Activated T-cell treated with anti-CD3 and anti-CD28 coated beads, Interleukin-2, amount 50 U/mL, for 72 hours (primary cell): ENCODE data around the gene ARHGAP22. TPM values are rescaled to one million over a fixed set of nuclear protein-coding genes. Genes with fewer than 3 reads are reported as not detected.

Experiments
- ATAC-seq, 2 donors: fragments of 150-1000 bp; cut with Tn5 transposase; replicated peaks in 1 of 2; 2 replicates each; pipeline ENCODE4 v1.10.0; 2021; ENCODE audit warnings: moderate library complexity in 2 of 2, mild to moderate bottlenecking in 1 of 2
- DNase-seq, 2 donors: peaks; one replicate each; pipeline ENCODE4 v3.0.0; 2021 to 2022; ENCODE audit warnings: mixed read lengths in 1 of 2
- H3K27ac Mint-ChIP-seq: one replicate; pipeline ENCODE4 v1.8.0; 2022; ENCODE audit warnings: mild to moderate bottlenecking, moderate library complexity, mixed read lengths
- H3K27me3 Mint-ChIP-seq: one replicate; pipeline ENCODE4 v1.8.0; 2022; ENCODE audit warnings: low read depth, mixed read lengths
- H3K36me3 Mint-ChIP-seq, 2 donors: one replicate each; pipeline ENCODE4 v1.8.0; 2022; ENCODE audit warnings: mixed read lengths in 2 of 2, mild to moderate bottlenecking in 1 of 2; ENCODE audit not compliant: insufficient read depth in 2 of 2
- H3K4me1 Mint-ChIP-seq: one replicate; pipeline ENCODE4 v1.8.0; 2022; ENCODE audit warnings: low read depth, mixed read lengths
- H3K4me3 Mint-ChIP-seq, 2 donors: one replicate each; pipeline ENCODE4 v1.8.0; 2022; ENCODE audit warnings: mild to moderate bottlenecking in 2 of 2, mixed read lengths in 2 of 2, moderate library complexity in 2 of 2
- H3K9me3 Mint-ChIP-seq, 2 donors: one replicate each; pipeline ENCODE4 v1.8.0; 2022; ENCODE audit warnings: mixed read lengths in 2 of 2
- total RNA-seq, 2 donors: library from RNA; stranded (reverse); gene quantifications; one replicate each; pipeline ENCODE4 v1.2.3, GENCODE V29; 2022

The ARHGAP22 gene
- total RNA-seq, 2 donors from 2014 or later = not detected

DNA sequence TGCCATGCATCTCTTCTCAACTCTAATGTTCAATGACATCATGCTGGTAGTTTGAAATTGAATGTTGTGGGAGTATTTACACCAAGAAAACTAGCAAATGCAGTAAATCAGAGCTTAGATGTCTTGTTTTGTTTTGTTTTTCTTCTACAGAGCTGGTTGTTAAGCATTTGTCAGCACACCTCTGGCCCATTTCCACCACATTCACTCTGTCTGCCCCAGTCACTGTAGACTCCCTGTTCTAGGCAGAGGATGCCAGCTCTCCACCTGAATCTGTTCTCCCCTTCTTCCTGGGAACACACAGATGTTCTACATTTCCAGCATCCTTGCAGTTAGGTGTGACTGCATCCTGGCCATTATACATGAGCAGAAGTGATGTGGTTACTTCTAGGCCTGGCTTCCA, 4.1 kb upstream of the ARHGAP22 start:
- Mint-ChIP-seq H3K9me3 (no peaks in the 10 kb centered on the region), H3K36me3 (no peaks in the 10 kb centered on the region), H3K4me1 (no peaks in the 10 kb centered on the region), H3K27me3 (peaks cover 61% of the 10 kb centered on the region), H3K27ac (no peak overlapping the region), H3K4me3 (no peak overlapping the region)
- DNase-seq (no peak), ATAC-seq (no peak)

DNA sequence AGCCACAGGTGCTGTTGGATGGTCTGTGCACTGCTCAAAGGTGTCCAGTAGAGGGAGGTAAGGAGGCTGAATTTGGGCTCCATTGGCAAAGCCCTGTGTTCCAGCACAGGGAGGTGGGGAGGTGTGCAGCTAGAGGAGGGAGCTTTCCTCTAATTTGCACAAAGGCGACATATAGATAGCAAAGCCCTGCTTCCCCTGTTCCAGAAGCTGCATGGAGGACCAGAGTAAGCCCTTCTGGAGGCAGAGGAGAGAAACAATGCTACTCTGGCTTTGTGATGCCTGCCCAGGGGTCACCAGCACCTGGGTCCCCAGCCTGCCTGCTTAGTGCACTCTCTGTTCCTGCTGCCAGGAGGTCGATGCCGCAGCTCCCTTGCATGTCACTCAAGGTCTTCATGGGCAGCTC, 3.4 kb upstream of the ARHGAP22 start:
- no peaks in the 10 kb centered on the region for H3K9me3 Mint-ChIP-seq
- peaks cover 62% of the 10 kb centered on the region for H3K27me3 Mint-ChIP-seq
- H3K27ac Mint-ChIP-seq = no peak overlapping the region

DNA sequence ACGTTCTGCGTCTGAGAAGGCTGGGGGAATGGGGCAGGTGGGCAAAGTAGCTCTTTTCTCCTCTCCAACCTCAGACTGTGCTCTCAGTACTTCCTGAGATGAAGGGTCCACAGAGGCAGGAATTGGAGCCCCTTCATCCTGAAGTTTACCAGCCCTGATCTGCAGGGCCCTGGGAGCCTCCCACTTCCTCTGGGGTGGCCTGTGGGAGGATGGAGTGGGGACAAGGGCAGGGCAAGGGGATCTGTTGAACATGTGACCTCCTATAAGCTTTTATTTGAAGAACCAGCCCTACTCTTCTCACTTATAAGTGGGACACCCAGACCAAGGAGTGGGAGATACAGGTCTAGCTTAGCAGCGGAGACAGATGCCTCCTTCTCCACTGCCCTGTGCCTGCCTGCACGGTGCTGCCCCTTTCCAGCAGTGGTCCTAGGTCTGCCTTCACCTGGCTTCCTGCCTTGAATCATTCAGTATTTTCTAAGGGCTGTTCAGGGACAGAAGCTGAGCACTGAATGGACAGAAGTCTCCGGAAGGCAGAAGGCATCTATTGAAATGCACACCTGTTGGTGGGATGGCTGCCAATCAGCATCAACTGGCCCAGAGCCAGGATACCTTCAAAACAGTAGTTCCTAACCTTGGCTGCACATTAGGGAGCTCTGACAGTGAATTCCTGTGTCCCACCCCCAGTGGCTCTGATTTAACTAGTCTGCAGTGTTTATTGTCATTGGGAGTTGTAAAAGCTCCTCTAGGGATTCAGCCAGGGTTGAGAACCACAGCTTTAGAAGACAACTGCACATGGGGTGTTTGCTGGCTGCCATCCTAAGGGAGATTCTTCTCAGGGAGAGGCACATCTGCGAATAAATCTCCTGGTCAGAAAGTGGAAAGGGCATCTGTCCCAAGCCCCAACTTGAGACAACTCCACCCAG, 2.7 kb upstream of the ARHGAP22 start:
- H3K27ac Mint-ChIP-seq = no peak overlapping the region
- no peak overlapping the region for H3K4me3 Mint-ChIP-seq
- H3K27me3 Mint-ChIP-seq = peaks cover 55% of the 10 kb centered on the region
- H3K9me3 Mint-ChIP-seq = no peaks in the 10 kb centered on the region
- no peaks in the 10 kb centered on the region for H3K36me3 Mint-ChIP-seq
- ATAC-seq = no peak
- no peaks in the 10 kb centered on the region for H3K4me1 Mint-ChIP-seq
- DNase-seq = no peak

More for the DNA sequence above, 3.4 kb upstream of the ARHGAP22 start:
- Mint-ChIP-seq H3K4me1 (no peaks in the 10 kb centered on the region), H3K36me3 (no peaks in the 10 kb centered on the region), H3K4me3 (no peak overlapping the region)
- ATAC-seq (peak; percentile 66 to 81), DNase-seq (peak; percentile 29 to 30)

DNA sequence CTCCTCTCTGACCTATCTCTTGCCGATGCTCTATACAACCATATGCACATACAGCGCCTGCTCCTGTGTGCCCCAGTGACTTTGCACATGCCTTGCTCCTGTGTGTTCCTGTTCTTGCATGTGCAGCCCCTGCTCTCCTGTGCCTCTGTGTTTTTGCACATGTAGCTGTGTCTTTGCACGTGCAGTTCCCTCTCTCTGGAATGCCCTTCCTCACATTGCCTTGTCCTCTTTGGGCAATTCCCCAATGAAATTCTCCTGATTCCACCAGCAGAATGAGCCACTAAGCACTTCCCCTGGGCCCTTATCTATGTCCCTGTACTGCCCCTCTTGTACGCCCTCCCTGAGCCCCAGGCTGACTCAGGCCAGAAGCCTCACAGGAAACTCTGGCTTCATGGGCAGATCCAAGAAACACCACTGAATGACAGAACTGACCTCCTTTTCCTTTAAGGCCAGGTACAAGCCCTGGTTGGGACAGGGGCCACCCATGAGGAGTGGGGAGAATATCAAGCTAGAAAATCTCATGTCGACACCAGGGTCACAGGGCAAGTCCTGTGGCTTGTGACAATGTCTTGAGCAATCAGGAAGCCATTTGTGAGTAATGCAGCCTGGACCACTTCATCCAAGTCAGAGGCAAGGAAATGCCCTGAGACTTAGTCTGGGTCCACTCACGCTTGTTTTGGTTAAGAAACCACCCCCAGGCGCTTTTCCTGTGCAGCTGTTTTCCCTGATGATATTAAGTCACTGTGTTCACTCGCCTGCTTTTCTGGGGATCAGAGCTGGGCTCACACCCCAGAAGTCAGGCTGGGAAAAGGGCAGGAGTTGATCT, 1.9 kb upstream of the ARHGAP22 start:
- Mint-ChIP-seq H3K27me3 (peaks cover 47% of the 10 kb centered on the region), H3K4me1 (no peaks in the 10 kb centered on the region), H3K4me3 (no peak overlapping the region), H3K36me3 (no peaks in the 10 kb centered on the region), H3K9me3 (no peaks in the 10 kb centered on the region), H3K27ac (no peak overlapping the region)
- ATAC-seq (no peak), DNase-seq (no peak)

DNA sequence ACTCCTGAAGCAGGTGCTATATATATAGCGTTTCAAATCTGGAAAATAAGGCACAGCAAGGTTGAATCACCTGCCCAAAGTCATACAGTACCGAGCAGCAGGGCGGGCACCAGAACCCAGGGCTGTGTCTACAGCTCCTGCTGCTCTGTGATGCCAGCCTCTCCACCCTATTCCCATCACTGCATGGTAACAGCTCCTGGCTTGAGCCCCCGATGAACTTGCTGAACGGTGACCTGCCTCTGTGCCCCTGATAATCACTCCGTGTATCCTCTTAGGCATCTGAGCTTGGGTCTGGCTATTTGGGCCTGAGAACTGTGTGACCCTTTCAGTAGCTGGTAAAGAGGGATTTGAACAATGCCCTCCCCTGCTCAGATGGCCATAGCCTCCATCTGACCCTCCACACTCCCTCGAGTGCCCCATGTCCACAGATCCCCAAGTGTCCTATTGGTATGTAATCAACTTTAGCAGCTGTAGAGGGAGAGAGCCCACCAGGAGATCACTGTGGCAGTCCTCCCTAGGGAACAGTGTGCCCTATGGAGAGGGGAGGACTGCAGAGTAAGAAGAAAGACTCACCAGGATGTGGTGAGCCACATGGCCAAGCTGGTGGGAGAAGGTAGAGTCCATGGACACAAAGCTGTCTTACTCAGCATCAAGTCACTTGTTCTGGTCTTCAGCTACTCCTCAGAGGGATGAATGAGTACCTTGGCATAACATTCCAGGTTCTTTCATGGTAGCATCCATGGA, 1.1 kb upstream of the ARHGAP22 start:
- Mint-ChIP-seq H3K27me3 (peaks cover 46% of the 10 kb centered on the region), H3K36me3 (no peaks in the 10 kb centered on the region), H3K4me1 (no peaks in the 10 kb centered on the region), H3K9me3 (no peaks in the 10 kb centered on the region), H3K4me3 (no peak overlapping the region), H3K27ac (no peak overlapping the region)
- ATAC-seq (no peak), DNase-seq (no peak)

DNA sequence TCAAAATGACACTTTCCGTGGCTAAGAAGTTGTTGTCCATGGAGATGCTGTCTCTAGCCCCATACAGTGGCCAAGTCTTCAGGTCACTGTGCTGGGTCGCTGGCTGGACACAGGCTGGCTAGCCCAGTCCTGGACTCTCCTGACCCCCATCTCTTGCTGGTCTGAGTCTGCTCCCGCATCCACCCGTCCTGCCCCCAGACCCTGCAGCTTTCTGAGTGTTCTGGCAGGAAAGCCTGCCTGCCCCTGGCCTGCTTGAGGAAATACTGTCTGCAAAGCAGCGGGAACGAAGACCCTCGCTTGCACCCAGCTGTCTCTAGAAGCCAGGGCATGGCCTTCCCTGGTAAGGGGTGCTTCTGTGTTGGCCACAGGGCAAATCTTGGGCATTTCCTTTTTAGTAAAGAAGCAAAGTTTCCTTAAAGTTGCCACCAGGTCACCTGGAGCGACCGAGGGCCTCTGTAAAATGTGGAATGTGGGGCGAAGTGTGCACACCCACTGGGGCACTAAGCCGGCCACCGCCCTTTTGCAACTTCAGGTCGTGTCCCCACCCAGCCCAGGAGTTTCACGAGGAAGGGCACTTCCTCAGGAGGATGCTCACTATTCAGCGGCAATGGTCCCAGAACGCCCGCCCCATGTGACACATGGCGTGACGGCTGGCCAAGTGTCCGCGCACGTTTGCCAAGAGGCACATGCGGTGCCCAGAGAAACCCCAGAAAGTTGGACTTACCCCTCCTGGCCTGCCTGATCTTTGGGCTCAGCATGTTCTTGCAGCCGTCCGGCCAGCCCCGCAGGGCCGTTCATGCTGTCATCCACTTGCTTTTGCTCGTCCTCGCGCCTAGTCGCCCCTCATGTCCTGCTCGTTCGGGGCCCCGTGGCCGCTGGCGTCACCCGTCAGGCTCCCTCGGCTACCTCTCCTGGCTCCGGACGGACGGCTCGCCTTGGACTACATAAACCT, 558 bp downstream of the ARHGAP22 start:
- DNase-seq (no peak), ATAC-seq (no peak)
- Mint-ChIP-seq H3K27me3 (peaks cover 34% of the 10 kb centered on the region), H3K9me3 (no peaks in the 10 kb centered on the region), H3K27ac (no peak overlapping the region), H3K4me1 (no peaks in the 10 kb centered on the region), H3K4me3 (peak overlapping the region in 1 of 2 donors; percentile 45), H3K36me3 (no peaks in the 10 kb centered on the region)

DNA sequence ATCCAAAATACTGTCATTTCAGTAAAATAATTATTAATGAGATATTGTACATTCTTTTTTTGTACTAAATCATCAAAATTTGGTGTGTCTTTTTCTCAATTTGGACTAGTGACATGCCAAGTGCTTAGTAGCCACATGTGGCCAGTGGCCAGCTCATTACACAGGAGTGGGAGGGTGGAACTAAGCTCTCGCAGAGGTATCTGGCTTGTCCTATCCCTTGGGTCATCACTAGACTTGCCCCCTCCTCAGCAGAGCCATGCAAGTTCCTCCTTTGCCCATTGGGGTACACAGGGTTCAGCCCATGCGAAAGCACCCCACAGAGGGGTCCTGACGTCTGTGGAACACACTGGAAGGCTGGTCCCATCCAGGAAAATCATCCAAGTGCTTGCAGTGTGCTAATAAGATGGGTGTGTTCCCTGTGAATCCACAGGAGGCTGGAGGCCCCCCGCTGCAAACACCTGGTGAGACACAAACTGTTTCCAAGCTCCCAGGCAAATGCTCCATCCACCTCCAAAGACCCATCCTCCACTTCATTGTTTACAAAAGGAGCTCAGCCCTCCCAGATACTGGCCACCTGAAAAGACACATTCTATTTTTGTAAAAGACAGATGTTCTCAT, 1.3 kb downstream of the ARHGAP22 start:
- no peak for DNase-seq

DNA sequence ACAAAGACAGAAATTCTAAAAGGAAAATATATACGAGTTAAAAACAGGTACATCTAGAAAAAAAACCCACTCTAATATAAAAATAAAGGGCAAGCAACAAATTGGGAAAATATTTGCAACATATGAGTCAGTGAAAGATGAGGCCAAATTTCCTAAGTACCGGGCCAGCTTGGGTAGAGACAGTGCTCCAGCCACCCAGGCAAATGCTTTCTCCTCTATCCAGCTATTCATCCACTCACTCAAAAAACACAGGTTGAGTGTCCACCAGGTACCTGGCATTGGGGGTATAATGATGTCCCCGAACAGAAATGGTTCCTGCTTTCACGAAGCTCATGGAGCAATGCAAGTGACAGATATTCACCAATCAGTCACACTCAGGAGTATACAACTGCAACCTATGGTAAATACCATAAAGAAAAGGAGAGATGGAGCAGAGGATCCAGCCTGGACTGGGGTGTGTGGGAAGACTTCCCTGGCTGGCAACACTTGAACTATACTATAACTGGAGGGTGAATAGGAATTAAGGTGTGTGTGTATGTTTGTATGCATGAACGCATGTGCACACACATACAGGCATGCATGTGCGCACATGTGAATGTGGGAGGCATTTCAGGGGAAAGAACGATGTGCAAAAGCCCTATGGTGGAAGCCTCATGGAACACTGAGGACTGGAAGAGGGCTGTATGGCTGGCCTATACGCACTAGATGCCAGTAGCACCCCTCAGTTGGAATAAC, 2.3 kb downstream of the ARHGAP22 start:
- H3K4me1 Mint-ChIP-seq = no peaks in the 10 kb centered on the region
- H3K27ac Mint-ChIP-seq = no peak overlapping the region
- no peaks in the 10 kb centered on the region for H3K9me3 Mint-ChIP-seq
- DNase-seq (no peak), ATAC-seq (no peak)
- no peak overlapping the region for H3K4me3 Mint-ChIP-seq
- no peaks in the 10 kb centered on the region for H3K36me3 Mint-ChIP-seq
- H3K27me3 Mint-ChIP-seq = peaks cover 33% of the 10 kb centered on the region

More for the DNA sequence above, 1.3 kb downstream of the ARHGAP22 start:
- ATAC-seq = no peak
- Mint-ChIP-seq H3K36me3 (no peaks in the 10 kb centered on the region), H3K9me3 (no peaks in the 10 kb centered on the region), H3K4me3 (no peak overlapping the region), H3K4me1 (no peaks in the 10 kb centered on the region), H3K27ac (no peak overlapping the region), H3K27me3 (peaks cover 33% of the 10 kb centered on the region)

DNA sequence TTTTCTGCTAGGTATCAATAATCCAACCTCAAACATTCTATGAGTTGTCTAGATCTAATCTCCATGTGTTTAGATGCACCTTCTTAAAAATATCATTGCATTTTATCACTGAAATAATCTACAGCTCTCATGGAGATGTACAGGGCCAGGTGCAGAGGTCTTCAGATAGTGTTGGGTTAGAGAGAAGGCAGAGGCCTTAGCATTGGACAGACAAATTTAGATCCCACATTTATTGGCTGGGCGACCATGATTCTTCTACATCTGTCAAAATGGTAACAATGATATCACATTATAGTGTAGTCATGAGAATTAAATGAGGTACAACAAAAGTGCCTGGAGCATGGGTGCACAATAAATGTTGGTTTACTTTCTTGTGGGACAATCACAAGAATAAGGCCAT, 3.1 kb downstream of the ARHGAP22 start:
- H3K36me3 Mint-ChIP-seq = no peaks in the 10 kb centered on the region
- peaks cover 26% of the 10 kb centered on the region for H3K27me3 Mint-ChIP-seq
- no peak for DNase-seq
- no peaks in the 10 kb centered on the region for H3K4me1 Mint-ChIP-seq
- H3K27ac Mint-ChIP-seq = no peak overlapping the region
- H3K4me3 Mint-ChIP-seq = no peak overlapping the region
- no peak for ATAC-seq
- no peaks in the 10 kb centered on the region for H3K9me3 Mint-ChIP-seq

DNA sequence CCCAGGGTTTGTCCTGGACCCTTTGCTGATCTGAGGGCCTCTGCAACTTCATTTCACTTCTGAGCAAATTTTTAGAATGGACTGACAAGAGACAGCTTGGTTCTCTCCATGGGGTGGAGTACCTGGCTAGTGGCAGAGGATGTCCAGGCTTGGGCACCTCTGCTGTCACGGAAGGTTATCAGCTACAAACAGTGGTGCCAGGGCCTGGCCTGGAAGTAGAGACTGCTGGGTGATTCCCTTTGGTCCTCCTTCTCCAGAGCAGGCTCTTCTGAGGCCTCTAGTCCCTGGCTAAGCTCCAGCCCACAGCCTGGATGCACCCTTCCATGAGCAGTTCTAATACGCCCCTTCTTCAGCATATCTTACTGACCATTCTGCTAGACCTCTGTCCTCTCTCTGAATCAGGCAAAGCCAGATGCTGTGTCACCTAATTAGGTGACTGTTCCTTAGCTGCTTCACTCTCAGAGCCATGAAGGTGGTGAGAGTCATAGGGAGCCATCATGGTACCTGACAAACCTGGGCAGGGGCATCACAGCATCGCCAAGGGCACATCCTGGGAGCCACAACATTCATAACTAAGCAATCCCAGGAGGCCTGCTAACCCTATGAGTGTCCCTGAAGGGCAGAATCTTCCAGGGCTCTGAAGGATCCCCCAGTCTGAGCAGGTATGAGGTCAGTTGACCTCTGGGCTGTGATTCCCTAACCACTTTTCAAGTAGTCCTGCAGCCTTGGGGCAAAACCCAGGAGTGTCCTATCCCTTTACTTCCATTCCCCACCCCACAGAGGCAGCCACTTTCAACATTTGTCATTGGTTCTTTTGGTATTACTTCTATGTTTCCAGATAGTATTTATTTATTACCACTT, 4.0 kb downstream of the ARHGAP22 start:
- H3K27me3 Mint-ChIP-seq = peaks cover 17% of the 10 kb centered on the region
- H3K4me1 Mint-ChIP-seq = no peaks in the 10 kb centered on the region
- no peak overlapping the region for H3K27ac Mint-ChIP-seq
- no peaks in the 10 kb centered on the region for H3K36me3 Mint-ChIP-seq
- no peak overlapping the region for H3K4me3 Mint-ChIP-seq
- H3K9me3 Mint-ChIP-seq = no peaks in the 10 kb centered on the region
- ATAC-seq = no peak
- DNase-seq = no peak

DNA sequence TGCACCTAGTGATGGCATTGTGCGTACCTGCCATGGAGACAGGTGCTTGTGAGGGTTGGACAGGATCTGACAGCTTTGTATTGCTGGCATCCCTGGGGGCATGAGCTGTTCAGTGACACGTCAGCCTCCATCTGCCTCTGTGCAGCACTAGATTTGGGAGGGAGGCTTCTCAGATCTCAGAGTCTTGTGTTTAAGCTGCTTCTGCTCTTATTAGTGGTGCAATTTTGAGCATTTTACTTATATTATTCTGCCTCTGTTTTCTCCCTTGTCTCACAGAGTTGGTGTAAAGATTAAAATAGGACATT, 5.1 kb downstream of the ARHGAP22 start:
- no peak for DNase-seq
- no peaks in the 10 kb centered on the region for H3K36me3 Mint-ChIP-seq

More for the DNA sequence above, 5.1 kb downstream of the ARHGAP22 start:
- Mint-ChIP-seq H3K4me1 (no peaks in the 10 kb centered on the region), H3K27ac (no peak overlapping the region), H3K27me3 (peaks cover 14% of the 10 kb centered on the region), H3K4me3 (no peak overlapping the region), H3K9me3 (no peaks in the 10 kb centered on the region)
- ATAC-seq = no peak
